Uterus (tissue), 2 donors: ENCODE measurements around the gene RASL12.

Source experiments
- POLR2A ChIP-seq, 2 donors: fragments of 450-650 bp; IDR thresholded peaks; one replicate each; pipeline ENCODE4 v1.6.1; 2016; ENCODE audit warnings: antibody characterized with exemption in 2 of 2, mild to moderate bottlenecking in 1 of 2, moderate library complexity in 1 of 2
- TF ChIP-seq, protein P1 (sequence below), 4 experiments: fragments of 200-600 bp in 2 of 4; fragments of 450-650 bp in 2 of 4; sonication (generic) in 2 of 4; IDR thresholded peaks; one replicate each; pipeline ENCODE4 v1.5.1; 2016 to 2019; ENCODE audit warnings: antibody characterized with exemption in 4 of 4, mild to moderate bottlenecking in 2 of 4, moderate library complexity in 1 of 4

DNA sequence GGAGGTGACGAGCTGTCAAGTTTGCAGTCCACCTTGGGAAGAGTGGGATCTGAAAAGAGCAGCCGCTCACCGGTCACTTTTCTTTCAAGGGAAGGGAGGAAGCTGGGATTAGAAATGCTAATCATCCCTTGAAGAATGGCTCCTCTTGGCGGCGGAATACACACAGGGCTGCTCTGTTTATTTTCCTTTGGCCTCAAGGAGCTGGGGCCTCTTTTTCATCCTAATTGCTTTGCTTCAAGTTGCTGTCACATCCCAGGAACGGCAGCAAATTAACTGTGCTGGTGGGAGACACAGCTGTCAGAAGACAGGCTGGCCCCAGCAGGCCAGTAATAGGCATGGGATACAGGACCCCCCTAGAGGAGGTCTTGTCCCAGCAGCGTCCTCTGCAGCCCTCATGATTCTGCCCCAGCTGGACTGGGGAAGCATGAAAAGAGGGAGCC lies 15.5 kb upstream of the RASL12 start:
- no peak for TF ChIP-seq POLR2A (IDR thresholded peaks at IDR 0.05)
- TF ChIP-seq, protein P1, sequence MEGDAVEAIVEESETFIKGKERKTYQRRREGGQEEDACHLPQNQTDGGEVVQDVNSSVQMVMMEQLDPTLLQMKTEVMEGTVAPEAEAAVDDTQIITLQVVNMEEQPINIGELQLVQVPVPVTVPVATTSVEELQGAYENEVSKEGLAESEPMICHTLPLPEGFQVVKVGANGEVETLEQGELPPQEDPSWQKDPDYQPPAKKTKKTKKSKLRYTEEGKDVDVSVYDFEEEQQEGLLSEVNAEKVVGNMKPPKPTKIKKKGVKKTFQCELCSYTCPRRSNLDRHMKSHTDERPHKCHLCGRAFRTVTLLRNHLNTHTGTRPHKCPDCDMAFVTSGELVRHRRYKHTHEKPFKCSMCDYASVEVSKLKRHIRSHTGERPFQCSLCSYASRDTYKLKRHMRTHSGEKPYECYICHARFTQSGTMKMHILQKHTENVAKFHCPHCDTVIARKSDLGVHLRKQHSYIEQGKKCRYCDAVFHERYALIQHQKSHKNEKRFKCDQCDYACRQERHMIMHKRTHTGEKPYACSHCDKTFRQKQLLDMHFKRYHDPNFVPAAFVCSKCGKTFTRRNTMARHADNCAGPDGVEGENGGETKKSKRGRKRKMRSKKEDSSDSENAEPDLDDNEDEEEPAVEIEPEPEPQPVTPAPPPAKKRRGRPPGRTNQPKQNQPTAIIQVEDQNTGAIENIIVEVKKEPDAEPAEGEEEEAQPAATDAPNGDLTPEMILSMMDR (IDR thresholded peaks at IDR 0.05): peak; percentile 34 to 64 (median 43)
